ENCODE results near the gene VSIG10L2. TPM values are rescaled to one million over a fixed set of nuclear protein-coding genes. Genes with fewer than 3 reads are reported as not detected.

The VSIG10L2 gene
- total RNA-seq, 1 experiment from 2014 or later, result not detected

- in situ Hi-C loops (cut with HindIII; ENCODE audit: low sequenced_read_pairs), result loop anchor here (25.0 kb wide), 1 partner anchor 268 kb away; the partner anchor contains the start of genes FAM118B and RPUSD4
- no peak for DNase-seq (ENCODE audit: low spot score)
Measured at GRCh38 chr11:125943661-125944349, 2.0 kb upstream of the VSIG10L2 start.

GRCh38 chr11:125944350-125945010 lies 1.4 kb upstream of the VSIG10L2 start:
- in situ Hi-C loops (cut with HindIII; ENCODE audit: low sequenced_read_pairs), result loop anchor here (25.0 kb wide), 1 partner anchor 268 kb away; the partner anchor contains the start of genes FAM118B and RPUSD4
- no peak for DNase-seq (ENCODE audit: low spot score)

- in situ Hi-C loops (cut with HindIII; ENCODE audit: low sequenced_read_pairs), result loop anchor here (25.0 kb wide), 1 partner anchor 267 kb away; the partner anchor contains the start of genes FAM118B and RPUSD4
- no peak for DNase-seq (ENCODE audit: low spot score)
Measured at GRCh38 chr11:125945011-125945796, 640 bp upstream of the VSIG10L2 start.

GRCh38 chr11:125946712-125947418 lies 1.0 kb downstream of the VSIG10L2 start:
- in situ Hi-C loops (cut with HindIII; ENCODE audit: low sequenced_read_pairs), result loop anchor here (25.0 kb wide), 1 partner anchor 265 kb away; the partner anchor contains the start of genes FAM118B and RPUSD4
- DNase-seq (ENCODE audit: low spot score), result no peak

- DNase-seq (ENCODE audit: low spot score), result no peak
- in situ Hi-C loops (cut with HindIII; ENCODE audit: low sequenced_read_pairs), result loop anchor here (25.0 kb wide), 1 partner anchor 265 kb away; the partner anchor contains the start of genes FAM118B and RPUSD4
Measured at GRCh38 chr11:125947419-125948277, 1.8 kb downstream of the VSIG10L2 start.

GRCh38 chr11:125948278-125949051 lies 2.6 kb downstream of the VSIG10L2 start:
- DNase-seq (ENCODE audit: low spot score), result no peak
- in situ Hi-C loops (cut with HindIII; ENCODE audit: low sequenced_read_pairs), result loop anchor here (25.0 kb wide), 1 partner anchor 264 kb away; the partner anchor contains the start of genes FAM118B and RPUSD4

GRCh38 chr11:125949271-125950177 lies 3.7 kb downstream of the VSIG10L2 start:
- in situ Hi-C loops (cut with HindIII; ENCODE audit: low sequenced_read_pairs), result loop anchor here (25.0 kb wide), 1 partner anchor 263 kb away; the partner anchor contains the start of genes FAM118B and RPUSD4
- DNase-seq (ENCODE audit: low spot score), result no peak

- DNase-seq (ENCODE audit: low spot score), result no peak
- in situ Hi-C loops (cut with HindIII; ENCODE audit: low sequenced_read_pairs), result no loop called here
Measured at GRCh38 chr11:125950178-125950490, 4.3 kb downstream of the VSIG10L2 start.

- peak; percentile 31 for DNase-seq (ENCODE audit: low spot score)
- in situ Hi-C loops (cut with HindIII; ENCODE audit: low sequenced_read_pairs), result no loop called here
Measured at GRCh38 chr11:125950696-125951651, 5.1 kb downstream of the VSIG10L2 start.

GRCh38 chr11:125951731-125952130 lies 5.9 kb downstream of the VSIG10L2 start:
- in situ Hi-C loops (cut with HindIII; ENCODE audit: low sequenced_read_pairs), result no loop called here
- DNase-seq (ENCODE audit: low spot score), result no peak

- in situ Hi-C loops (cut with HindIII; ENCODE audit: low sequenced_read_pairs), result no loop called here
- DNase-seq (ENCODE audit: low spot score), result no peak
Measured at GRCh38 chr11:125952559-125952958, 6.7 kb downstream of the VSIG10L2 start.

GRCh38 chr11:125952973-125953372 lies 7.1 kb downstream of the VSIG10L2 start:
- in situ Hi-C loops (cut with HindIII; ENCODE audit: low sequenced_read_pairs), result no loop called here

GRCh38 chr11:125953401-125953935 lies 7.6 kb downstream of the VSIG10L2 start:
- peak; percentile 31 for DNase-seq (ENCODE audit: low spot score)
- in situ Hi-C loops (cut with HindIII; ENCODE audit: low sequenced_read_pairs), result no loop called here

More at GRCh38 chr11:125952973-125953372, 7.1 kb downstream of the VSIG10L2 start:
- DNase-seq (ENCODE audit: low spot score), result peak; percentile 94

GRCh38 chr11:125954123-125954944 lies 8.5 kb downstream of the VSIG10L2 start:
- in situ Hi-C loops (cut with HindIII; ENCODE audit: low sequenced_read_pairs), result no loop called here

More at GRCh38 chr11:125954123-125954944, 8.5 kb downstream of the VSIG10L2 start:
- DNase-seq (ENCODE audit: low spot score), result no peak
